Hematopoietic multipotent progenitor cell treated with erythropoietin and hydrocortisone succinate and interleukin-3 and kit ligand, for 6 days (in vitro differentiated cells): ENCODE results near the gene PKD1L1.
"Not testable (repeated sequence)": the region's sequence is repeated elsewhere in the genome, so short reads cannot be mapped to it uniquely, and the experiment has no call there.

Experiments
- DNase-seq: peaks from one replicate; pipeline ENCODE4 v3.0.0-alpha.2; 2015

The PKD1L1 gene

DNA sequence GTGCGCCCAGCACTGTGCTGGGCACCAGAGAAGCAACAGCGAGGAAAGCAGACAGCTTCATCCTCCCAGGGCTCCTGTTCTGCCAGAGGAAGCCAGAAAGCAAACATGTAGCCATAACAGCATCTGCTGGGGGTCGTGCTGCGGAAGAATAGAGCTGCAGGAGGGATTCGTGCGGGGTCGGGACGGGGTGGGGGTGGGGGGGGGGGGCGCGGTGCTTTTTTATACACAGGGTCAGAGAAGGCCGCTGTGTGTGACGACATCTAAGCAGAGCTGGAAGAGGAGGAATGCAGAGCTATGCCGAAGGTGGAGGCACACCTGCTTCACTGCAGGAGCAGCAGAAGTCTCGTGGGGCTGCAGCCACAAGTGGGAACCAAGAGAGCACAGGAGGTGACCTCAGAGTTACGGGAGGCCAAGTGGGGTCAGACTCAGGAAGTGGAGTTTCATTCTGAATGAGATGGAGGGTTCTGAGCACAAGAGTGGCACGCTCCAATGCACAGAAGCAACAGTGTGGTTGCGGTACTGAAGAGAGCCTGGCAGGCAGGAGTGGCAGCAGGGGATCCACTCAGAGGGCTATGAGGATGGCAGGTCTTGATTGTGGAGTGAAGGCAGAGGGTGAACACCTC lies 11.1 kb downstream of the PKD1L1 start:
- no peak for DNase-seq

DNA sequence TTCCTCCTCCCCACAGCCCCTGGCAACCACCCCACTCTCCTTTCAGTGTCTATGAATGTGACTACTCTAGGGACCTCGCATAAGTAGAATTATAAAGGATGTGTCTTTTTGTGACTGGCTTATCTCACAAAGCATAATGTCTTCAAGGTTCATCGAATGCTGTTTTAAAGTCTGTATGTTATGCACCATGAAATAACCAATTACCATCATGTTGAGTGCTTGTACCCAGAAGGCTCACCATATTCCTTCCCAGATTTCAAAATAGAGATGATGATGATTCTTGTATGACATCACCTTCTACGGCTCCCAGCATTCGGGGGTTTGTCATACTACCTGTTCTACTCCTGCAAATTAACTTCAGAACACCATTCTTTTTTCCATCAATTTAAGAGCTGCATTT lies 11.9 kb downstream of the PKD1L1 start:
- DNase-seq = no peak

GRCh38 chr7:47935336-47935735 lies 12.9 kb downstream of the PKD1L1 start:
- no peak for DNase-seq

GRCh38 chr7:47934831-47935230 lies 13.4 kb downstream of the PKD1L1 start:
- DNase-seq = no peak

DNA sequence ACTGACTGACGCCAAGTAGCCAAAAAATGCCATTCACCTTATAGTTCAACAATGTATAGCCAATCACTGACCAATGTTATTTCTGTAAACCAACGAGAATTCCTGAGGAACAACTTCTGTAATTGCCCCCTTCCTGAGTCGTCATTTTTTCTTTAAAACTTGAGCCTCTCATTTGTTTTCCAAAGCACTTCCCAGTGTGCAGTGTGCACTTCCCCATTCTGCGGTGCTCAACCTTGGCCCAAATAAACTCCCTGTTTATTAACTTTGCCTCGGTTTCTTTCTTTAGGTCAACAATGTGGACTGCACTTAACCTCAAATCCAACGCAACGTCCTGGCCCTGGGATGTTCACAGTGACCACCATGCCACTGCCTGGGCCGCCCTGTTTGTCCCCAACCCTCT lies 15.1 kb downstream of the PKD1L1 start:
- no peak for DNase-seq

- DNase-seq = no peak
Observed at GRCh38 chr7:47932466-47933037, 15.7 kb downstream of the PKD1L1 start.

- no peak for DNase-seq
Observed at GRCh38 chr7:47932016-47932415, 16.2 kb downstream of the PKD1L1 start.

DNA sequence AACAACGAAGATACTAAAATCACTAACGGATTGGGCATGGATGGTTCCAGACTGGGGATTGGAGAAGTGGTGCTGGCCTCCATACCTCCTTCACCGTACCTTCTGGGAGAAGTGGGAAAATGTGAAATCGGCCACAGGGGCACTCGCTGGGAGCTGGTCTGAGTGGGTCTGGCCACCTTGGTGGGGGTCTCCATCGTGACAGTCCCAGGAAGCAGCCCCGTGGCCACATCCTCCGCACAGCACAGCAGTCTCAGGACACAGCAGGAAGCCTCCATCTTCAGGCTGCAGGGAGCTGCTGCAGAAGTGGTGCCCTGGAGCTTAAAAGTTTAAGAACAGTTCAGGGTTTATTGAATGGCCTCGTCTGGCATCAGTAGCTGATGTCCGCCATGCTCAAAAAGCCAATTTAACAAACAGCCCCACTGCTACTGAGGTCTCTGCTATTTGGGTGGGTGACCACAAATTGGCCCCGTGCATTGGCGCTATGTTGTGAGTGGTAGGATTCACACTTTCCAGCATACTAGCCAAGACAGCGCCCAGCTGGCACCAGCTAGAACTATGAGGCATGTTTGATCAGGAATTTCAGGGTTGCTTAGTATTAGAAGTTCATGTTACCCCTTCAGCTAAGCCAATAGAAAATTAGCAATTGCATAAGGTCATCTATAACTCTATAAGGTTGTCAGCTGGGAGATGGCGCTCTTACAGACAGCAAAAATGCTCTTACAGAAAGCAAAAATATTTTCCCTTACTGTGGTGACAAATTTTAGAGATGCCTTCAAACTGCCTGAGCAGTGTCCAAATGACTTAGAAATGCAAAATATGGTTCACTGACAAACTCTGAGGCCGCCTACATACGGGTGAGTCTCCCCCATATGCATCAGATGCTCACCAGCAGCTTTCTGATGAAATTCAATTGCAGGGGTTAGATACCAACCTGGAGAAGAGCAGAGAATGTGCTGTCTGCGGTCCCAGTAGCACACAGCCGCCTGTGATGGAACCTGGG lies 17.0 kb downstream of the PKD1L1 start:
- no peak for DNase-seq

DNA sequence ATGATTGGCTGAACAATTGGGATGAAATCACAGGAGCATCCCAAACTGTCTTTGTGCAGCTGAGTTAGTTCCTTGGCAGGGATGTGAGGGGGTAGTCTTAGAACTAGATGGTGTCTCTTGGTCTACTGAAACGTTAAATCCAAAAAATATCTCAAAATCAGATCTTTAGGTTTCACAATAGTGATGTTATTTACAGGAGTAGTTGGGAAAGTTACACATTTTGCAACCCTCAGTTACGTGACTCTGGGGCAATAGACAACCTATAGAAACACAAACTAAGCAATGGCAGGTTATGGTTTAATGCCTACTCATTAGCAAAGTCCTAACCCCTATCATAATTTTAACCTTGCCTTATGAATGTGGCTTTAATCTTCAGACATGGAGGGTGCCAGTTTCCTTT lies 24.0 kb downstream of the PKD1L1 start:
- no peak for DNase-seq

- not testable (repeated sequence) for DNase-seq
Observed at GRCh38 chr7:47923081-47923875, 25.0 kb downstream of the PKD1L1 start.

GRCh38 chr7:47916514-47916913 lies 31.8 kb downstream of the PKD1L1 start:
- not testable (repeated sequence) for DNase-seq

GRCh38 chr7:47915616-47915976 lies 32.7 kb downstream of the PKD1L1 start:
- no peak for DNase-seq

DNA sequence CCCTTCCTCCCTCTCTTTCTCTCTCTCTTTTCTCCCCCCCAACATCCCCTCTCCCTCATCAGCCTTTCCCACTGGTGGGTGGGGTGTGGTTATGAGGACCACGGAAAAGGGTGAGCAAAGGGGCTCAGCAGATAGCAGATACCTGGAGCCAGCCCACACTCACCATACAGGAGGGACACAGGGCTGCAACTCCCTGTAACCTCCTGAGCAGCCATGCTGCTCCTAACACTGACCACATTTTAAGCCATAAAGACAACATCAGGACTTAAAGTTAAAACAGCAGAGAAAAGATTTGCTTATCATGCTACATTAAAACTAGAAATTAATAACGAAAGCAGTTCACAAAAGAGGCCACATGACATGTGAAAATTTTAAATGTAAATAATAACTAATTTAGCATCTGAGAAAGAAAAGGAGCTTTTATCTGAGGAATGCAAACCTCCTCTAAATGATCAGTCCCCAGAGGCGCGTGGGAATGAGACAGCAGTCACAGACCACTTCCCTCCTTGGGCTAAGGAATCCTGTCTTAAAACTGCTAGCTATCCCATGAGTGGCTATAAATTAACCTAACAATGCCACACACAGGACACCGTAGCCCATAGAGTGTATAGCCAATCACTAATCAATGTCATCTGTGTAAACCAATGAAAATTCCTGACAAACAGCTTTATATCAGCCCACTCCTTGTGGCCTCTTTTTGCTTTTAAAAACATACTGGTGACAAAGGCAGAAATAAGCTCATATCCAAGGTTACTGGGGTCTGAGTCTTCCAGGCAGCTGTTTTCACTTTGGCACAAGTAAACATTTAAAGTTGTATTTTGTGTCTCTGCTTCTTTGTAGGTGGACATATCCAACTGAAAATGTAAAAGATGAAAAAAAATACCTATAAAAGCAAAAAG lies 33.3 kb downstream of the PKD1L1 start:
- DNase-seq = no peak

- no peak for DNase-seq
Observed at GRCh38 chr7:47912332-47912731, 35.9 kb downstream of the PKD1L1 start.

- DNase-seq = no peak
Observed at GRCh38 chr7:47908720-47909119, 39.5 kb downstream of the PKD1L1 start.

DNA sequence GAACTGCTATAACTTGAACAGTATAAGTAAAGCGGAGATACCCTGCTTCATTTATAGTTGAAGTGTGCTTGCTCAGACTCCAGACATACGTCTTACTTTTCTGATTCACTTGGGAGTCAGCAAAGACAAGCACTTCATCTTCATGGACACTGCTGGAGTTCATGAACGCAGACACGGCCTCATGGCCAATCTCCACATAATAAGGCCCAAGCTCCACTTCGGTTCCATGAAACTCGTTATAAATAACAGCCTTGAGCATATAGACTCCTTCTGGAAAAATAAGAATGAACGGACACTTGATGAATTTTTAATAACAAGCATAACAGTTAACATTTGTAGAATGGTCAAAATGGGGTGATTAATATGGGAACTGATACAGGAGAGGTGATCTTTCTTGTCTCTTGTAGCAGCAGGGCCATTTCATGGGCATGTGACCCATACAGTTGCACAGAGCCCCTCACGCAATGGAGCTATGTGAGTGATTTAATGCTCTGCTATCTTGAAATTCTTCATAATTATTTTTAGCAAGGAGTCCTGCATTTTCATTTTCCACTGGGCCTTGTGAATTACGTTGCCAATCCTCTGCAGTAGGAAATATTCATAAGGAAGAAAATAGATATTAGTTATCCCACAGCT lies 40.2 kb downstream of the PKD1L1 start:
- DNase-seq = no peak

DNA sequence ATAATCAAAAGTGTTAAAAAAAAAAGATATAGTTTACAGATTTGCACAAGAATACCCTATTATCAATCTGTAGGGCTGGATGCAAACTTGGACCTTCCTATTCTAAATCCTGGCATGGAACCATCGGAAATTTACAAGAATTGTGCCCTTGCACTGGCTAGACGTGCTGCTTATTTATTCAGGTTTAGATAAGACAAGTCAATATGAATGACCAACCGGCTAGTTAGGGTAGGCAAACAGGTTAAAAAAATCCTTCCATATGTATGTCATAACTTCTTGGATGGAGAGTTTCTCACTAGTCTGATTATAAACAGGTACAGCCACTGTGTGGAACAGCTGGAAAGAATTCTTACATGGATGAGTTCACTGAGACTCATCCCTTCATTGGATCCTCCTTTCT lies 41.4 kb downstream of the PKD1L1 start:
- DNase-seq = no peak

GRCh38 chr7:47905076-47905920 lies 43.0 kb downstream of the PKD1L1 start:
- DNase-seq = no peak

DNA sequence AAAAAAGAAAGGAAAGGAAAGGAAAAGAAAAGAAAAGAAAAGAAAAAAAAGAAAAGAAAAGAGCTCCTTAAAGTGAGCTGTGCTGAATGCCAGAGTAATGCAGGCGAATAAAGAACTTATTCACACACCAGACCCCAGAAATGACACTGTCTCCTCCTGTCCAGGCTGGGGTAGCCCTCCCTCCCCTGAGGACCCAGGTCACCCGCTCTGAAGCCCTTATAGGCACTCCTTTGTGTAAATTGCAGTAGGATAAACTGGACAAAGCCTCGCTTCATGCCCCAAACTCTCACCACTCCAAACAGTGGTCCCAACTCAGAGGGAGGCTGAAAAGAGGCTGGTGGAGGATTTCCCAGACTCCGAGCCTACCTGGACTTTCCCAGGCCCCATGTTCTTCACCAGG lies 46.3 kb downstream of the PKD1L1 start:
- DNase-seq = no peak

DNA sequence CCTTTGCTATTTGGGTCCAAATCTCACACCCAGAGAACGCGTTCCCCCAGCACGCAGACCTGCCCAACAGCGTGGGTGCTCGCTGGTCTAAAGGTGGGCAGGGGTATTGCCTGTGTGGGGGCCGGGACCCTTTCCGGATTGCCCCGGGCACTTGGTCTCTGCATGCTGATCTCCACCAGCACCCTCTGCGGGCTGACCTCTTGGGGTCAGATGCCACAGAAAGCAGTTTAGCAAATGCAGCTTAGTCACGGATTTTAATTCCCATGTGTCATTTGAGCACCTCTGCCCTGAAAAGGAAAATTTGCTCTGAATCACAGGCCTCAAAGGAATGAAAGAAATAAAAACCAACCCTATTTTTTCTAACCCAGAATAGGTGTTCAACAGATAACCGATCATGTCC lies 46.7 kb downstream of the PKD1L1 start:
- no peak for DNase-seq

DNA sequence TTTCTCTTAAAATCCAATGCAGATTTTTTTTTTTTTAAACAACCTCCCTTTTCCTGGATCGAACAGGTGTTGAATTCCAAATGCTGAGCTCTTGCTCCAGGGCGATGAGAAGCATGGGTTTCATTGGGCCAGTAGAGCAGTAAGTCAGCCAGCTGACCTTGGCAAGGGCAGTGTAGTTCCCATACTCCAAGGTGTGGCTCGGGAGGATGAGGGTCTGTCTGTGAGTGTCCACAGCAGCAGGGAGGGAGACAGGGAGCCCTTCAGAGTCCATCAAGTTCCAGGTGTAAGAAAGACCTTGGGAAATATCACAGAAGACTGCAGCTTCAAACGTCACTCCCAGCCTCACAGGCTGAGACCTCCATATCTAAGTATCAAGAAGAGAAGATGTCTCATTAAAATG lies 50.4 kb downstream of the PKD1L1 start:
- no peak for DNase-seq
